Astrocyte of the cerebellum (primary cell): ENCODE measurements around the gene CCNI2.

Experiments
- DNase-seq: peaks from one replicate; pipeline ENCODE4 v3.0.0-alpha.2; 2011; ENCODE audit warnings: low read depth
- H3K4me3 ChIP-seq: 2 replicates; pipeline ENCODE4 v1.5.1; 2011; ENCODE audit warnings: mild to moderate bottlenecking, low read depth, low read length, moderate library complexity
- in situ Hi-C: cut with HindIII; loops from 2 replicates; pipeline ENCODE4 v1.10.0; 2017; ENCODE audit warnings: low sequenced_read_pairs
- TF ChIP-seq, protein P1 (sequence below): IDR thresholded peaks from 2 replicates; pipeline ENCODE4 v1.5.1; 2012; ENCODE audit warnings: low read length, low read depth, moderate library complexity, mild to moderate bottlenecking; ENCODE audit errors: missing control alignments

The CCNI2 gene

DNA sequence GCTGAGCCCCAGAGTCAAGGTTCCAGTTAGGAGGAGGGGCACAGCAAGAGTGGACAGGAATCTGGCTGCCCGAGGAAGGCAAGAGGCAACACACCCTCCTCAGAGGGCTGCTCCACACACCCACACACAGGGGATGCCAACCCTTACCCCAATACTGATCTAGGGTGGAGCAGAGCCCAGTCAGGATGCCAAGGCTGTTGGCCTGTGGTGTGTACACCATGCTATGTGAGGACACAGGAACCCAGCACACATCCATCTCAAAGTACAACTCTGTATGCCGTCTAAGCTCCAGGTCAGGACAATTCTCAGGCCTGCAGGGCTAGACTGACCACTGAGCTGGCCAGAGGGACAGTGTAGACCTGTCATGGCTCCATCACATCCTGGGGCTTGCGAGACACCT, 27.2 kb downstream of the CCNI2 start:
- no peak overlapping the region for H3K4me3 ChIP-seq
- no peak for DNase-seq
- in situ Hi-C loops = loop anchor here (5.0 kb wide), 1 partner anchor 48 kb away; no protein-coding TSS in a partner anchor
- TF ChIP-seq, protein P1, sequence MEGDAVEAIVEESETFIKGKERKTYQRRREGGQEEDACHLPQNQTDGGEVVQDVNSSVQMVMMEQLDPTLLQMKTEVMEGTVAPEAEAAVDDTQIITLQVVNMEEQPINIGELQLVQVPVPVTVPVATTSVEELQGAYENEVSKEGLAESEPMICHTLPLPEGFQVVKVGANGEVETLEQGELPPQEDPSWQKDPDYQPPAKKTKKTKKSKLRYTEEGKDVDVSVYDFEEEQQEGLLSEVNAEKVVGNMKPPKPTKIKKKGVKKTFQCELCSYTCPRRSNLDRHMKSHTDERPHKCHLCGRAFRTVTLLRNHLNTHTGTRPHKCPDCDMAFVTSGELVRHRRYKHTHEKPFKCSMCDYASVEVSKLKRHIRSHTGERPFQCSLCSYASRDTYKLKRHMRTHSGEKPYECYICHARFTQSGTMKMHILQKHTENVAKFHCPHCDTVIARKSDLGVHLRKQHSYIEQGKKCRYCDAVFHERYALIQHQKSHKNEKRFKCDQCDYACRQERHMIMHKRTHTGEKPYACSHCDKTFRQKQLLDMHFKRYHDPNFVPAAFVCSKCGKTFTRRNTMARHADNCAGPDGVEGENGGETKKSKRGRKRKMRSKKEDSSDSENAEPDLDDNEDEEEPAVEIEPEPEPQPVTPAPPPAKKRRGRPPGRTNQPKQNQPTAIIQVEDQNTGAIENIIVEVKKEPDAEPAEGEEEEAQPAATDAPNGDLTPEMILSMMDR = no peak

DNA sequence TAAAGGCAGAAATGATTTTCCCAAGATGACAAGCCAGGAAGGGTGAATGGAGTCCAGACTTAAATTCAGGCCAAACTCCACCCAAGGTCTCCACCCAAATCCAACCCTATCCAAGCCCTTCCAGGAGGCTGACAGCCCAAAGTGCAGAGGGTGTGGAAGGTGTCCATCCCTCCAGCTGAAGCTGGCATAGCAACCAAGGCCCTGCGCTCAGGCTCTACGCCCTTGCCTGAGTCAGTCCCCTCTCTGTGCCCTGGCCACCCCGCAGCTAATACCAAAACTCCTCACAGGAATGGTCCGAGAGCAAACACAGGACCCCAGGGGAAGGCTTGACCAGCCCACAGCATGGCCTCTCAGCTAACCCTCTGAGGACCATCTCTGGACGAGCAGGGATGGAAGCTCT, 27.7 kb downstream of the CCNI2 start:
- DNase-seq = no peak
- in situ Hi-C loops = loop anchor here (5.0 kb wide), 1 partner anchor 47 kb away; no protein-coding TSS in a partner anchor
- TF ChIP-seq, protein P1 = no peak
- H3K4me3 ChIP-seq = no peak overlapping the region

DNA sequence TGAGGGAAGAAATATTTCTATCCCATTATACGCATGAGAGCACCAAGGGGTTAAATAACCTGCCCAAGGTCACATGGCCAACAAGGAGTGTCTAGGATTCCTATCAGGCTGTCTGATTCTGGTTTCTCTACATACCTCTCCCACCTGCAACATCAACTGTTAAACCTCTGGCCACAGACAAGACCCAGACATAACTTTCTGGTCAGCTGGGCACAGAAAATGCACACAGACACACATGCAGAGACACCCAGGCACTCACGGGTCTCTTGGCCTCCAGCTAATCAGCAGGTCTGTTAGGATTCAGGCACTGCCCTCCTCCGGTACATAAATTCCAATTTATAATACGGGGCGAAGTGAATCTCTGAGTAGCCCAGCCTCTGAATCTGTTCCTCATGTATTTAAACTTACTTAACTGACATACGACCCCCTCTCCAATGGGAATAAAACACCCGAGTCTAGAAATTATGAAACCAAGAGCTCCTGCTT, 28.3 kb downstream of the CCNI2 start:
- no peak for DNase-seq

DNA sequence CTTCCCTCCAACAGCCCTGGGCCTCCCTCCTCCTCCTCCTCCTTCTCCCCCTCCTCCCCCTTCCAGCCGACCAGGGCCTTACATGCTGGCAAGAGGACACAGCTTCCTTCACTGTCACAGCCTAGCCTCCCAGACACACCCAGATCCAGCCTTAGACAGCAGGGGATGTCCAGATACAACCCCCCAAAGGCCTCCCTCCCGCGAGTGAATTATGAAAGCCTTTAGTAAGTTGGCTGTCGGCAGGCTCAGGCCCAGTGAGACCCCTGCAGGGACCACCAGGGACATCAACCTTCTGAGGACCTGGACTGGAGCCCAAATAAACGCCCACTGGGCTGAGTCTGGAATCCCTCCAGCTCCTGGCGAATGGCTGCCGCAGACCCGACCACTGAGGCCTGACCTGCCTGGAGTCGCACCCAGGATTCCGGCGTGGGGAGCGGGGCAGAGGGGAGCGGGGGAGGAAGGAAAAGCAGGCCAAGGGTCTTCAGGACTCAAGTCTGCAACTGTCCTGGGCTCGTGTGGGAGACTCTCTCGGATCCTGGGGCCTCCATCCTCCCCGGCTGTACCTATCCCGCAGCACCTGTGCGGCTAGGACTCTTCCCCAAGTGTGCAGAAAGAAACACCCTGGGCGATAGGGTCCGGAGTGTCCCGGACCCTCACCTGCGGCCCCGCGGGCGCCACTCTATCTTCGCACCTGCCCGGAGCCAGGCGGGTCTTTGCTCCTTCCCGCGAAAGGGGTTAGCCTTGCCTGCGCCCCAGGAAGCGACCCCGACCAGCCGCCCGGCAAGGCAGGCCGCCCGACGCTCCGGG, 29.1 kb downstream of the CCNI2 start:
- in situ Hi-C loops = no loop called here

More for the DNA sequence above, 28.3 kb downstream of the CCNI2 start:
- TF ChIP-seq, protein P1 = no peak
- peak overlapping the region; percentile 69 for H3K4me3 ChIP-seq
- in situ Hi-C loops = no loop called here

DNA sequence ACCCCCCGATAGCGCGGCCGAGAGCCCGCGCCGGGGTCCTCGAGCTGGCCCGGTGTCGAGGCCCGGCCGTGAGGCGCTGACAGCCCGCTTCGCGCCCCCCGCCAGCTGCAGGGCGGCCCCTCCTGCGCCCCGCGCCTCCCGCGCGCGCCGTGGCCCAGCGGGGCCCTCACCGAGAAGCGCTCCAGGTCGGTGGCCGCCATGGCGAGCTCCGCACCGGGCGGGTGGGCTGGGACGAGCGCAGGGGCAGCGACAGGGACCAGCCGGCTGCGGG, 29.6 kb downstream of the CCNI2 start:
- TF ChIP-seq, protein P1 = no peak
- H3K4me3 ChIP-seq = peak overlapping the region; percentile 69
- in situ Hi-C loops = no loop called here
- DNase-seq = no peak

More for the DNA sequence above, 29.1 kb downstream of the CCNI2 start:
- TF ChIP-seq, protein P1 = peak; percentile 3
- no peak for DNase-seq
- peak overlapping the region; percentile 69 for H3K4me3 ChIP-seq

DNA sequence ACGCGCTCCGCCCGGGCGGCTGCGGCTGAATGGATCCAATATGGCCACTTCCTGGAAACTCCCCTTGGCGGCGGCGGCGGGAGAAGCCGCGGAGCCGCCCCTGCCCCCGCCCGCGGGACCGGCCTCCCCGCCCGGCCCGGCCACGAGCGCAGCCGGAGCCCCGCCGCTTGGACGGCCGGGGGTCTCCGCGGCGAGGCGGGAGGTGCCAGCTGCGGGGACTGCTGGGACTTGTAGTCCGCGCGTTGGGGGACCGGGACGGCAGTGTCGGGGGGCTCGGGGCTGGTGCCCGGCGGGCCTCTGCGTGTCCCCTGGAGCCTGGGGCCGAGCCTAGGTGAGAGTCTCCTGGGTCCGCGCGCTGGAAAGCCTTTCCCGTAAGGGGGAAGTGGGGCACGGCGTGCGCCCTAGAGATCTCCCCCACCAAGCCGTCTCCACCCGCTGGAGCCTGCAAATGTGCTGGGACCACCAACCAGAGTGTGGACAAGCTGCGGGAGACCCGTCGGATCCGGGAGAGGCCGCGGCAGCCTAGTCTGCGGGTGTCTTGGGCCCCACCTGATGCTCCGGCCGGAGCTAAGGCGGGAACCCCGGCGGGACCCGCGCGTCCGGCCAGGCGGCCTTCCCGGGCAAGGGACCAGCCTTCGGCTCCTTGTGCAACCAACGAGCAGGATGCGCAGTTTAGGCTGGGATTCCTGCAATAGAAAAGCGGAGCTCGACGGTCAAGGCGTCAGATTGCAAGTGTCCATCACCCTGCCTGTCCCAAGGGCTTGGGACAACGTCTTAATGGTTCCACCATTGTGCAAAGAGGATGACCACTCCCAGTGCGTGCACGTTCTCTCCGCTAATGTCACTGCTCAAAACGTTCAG, 30.2 kb downstream of the CCNI2 start, which contains the start of gene SEPTIN8:
Gene SEPTIN8, minus strand, starts transcription at position 31 of the 861 bp plus-strand sequence. CDS start 102 bp downstream, outside the sequence.
- TF ChIP-seq, protein P1 = no peak
- in situ Hi-C loops = no loop called here
- DNase-seq = no peak
- peak within 1 kb of the TSS; percentile 69 for H3K4me3 ChIP-seq
